ENCODE measurements around the gene ATAD3B.
"Not testable (repeated sequence)": the region's sequence is repeated elsewhere in the genome, so short reads cannot be mapped to it uniquely, and the experiment has no call there.

DNA sequence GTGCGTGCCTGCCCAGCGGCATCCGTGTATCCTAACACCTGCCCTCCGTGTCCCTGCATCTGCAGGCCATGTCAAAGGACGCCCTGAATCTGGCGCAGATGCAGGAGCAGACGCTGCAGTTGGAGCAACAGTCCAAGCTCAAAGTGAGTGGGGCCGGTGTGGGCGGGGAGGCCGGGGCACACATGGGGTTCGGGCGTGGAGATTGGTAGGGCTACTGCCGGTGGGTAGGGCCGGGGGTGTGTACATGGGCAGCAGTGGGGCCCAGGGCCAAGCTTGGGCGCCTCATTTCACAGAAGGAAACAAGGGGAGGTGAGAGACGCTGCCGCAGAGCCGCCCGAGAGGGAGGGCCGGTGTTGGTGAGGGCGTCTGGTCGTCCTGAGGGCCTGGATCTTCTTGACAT, 20.9 kb upstream of the ATAD3B start:
- TF ChIP-seq TAF1 (IDR thresholded peaks at IDR 0.05; ENCODE audit: borderline replicate concordance, low read depth, low read length); BHLHE40 (IDR thresholded peaks at IDR 0.05; ENCODE audit: borderline replicate concordance in 1 of 2, low read depth in 2 of 2, low read length in 1 of 2); POLR2A (IDR thresholded peaks at IDR 0.05; ENCODE audit: low read depth, low read length); TCF12 (IDR thresholded peaks at IDR 0.05; ENCODE audit: low read depth, low read length): not testable (repeated sequence)
